ENCODE measurements around the gene EGFL8. TPM values are rescaled to one million over a fixed set of nuclear protein-coding genes. Genes with fewer than 3 reads are reported as not detected.

Gene EGFL8
- total RNA-seq, 1 experiment from 2014 or later = 11.1 TPM

- peaks cover 2% of the 10 kb centered on the region; the same call in 1 of the 2 replicates for H3K36me3 ChIP-seq (ENCODE audit: control insufficient read depth, insufficient read depth, low read length)
- H3K27me3 ChIP-seq (ENCODE audit: control insufficient read depth, insufficient read depth, low read length) = no peaks in the 10 kb centered on the region
- H3K9me3 ChIP-seq (ENCODE audit: control insufficient read depth, insufficient read depth, low read depth, low read length) = no peaks in the 10 kb centered on the region
- BruUV-seq (replicated peaks) = no TSS peak
- ChIA-PET CTCF (interaction anchor here (0.7 kb wide), 1 partner anchor 32 kb away, joined by 5 read pairs; no protein-coding TSS in a partner anchor), POLR2A (no interaction called here)
- no peak overlapping the region for H3K4me3 ChIP-seq (ENCODE audit: low read depth in 2 of 2, low read length in 2 of 2)
- intact Hi-C loops (cut with micrococcal nuclease; ENCODE audit: unreplicated experiment) (no loop called here), in situ Hi-C loops (cut with HindIII; ENCODE audit: low pct_unique_long_range_greater_than_20kb, low sequenced_read_pairs) (no loop called here)
- DNase-seq (ENCODE audit: low read depth, low spot score) (no peak), ATAC-seq (no peak)
- peaks cover 3% of the 10 kb centered on the region; the same call in 1 of the 2 replicates for H3K4me1 ChIP-seq (ENCODE audit: control insufficient read depth, insufficient read depth, low read length)
- no peak overlapping the region for H3K27ac ChIP-seq (ENCODE audit: low read length)
- TF ChIP-seq REST (IDR thresholded peaks at IDR 0.05; ENCODE audit: insufficient read depth in 1 of 2, low read depth in 2 of 2, low read length in 1 of 2) (no peak), POLR2AphosphoS5 (IDR thresholded peaks at IDR 0.05; ENCODE audit: low read depth, low read length) (no peak), TCF7L2 (IDR thresholded peaks at IDR 0.05; ENCODE audit: low read depth, low read length) (no peak), SIN3A (IDR thresholded peaks at IDR 0.05; ENCODE audit: borderline replicate concordance, insufficient read depth, low read depth, low read length) (no peak)
- TF ChIP-seq, protein P1, sequence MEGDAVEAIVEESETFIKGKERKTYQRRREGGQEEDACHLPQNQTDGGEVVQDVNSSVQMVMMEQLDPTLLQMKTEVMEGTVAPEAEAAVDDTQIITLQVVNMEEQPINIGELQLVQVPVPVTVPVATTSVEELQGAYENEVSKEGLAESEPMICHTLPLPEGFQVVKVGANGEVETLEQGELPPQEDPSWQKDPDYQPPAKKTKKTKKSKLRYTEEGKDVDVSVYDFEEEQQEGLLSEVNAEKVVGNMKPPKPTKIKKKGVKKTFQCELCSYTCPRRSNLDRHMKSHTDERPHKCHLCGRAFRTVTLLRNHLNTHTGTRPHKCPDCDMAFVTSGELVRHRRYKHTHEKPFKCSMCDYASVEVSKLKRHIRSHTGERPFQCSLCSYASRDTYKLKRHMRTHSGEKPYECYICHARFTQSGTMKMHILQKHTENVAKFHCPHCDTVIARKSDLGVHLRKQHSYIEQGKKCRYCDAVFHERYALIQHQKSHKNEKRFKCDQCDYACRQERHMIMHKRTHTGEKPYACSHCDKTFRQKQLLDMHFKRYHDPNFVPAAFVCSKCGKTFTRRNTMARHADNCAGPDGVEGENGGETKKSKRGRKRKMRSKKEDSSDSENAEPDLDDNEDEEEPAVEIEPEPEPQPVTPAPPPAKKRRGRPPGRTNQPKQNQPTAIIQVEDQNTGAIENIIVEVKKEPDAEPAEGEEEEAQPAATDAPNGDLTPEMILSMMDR (IDR thresholded peaks at IDR 0.05) = no peak
Measured at GRCh38 chr6:32120573-32121059, 43.8 kb upstream of the EGFL8 start.

DNA sequence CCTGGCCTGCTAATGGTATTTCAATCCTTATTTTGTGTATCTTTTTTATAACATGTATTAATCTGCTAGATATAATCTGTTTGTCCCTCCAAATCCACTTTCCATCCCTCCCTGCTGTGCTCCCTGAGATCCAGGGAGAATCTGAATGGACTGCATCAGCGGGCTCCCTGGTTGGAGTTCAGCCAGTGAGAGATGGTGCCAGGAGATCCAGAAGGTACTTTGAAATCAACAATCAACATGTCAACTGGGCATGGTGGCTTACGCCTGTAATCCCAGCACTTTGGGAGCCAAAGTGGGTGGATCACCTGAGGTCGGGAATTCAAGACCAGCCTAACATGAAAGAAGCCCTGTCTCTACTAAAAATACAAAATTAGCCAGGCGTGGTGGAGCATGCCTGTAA, 40.7 kb upstream of the EGFL8 start:
- intact Hi-C loops (cut with micrococcal nuclease; ENCODE audit: unreplicated experiment) = no loop called here
- no peak for DNase-seq (ENCODE audit: low read depth, low spot score)
- no peak for ATAC-seq
- Histone ChIP-seq H3K27ac (ENCODE audit: low read length) (no peak overlapping the region), H3K9me3 (ENCODE audit: control insufficient read depth, insufficient read depth, low read depth, low read length) (no peaks in the 10 kb centered on the region), H3K4me1 (ENCODE audit: control insufficient read depth, insufficient read depth, low read length) (peaks cover 16% of the 10 kb centered on the region), H3K4me3 (ENCODE audit: low read depth in 2 of 2, low read length in 2 of 2) (no peak overlapping the region), H3K36me3 (ENCODE audit: control insufficient read depth, insufficient read depth, low read length) (no peaks in the 10 kb centered on the region; the same call in 1 of the 2 replicates), H3K27me3 (ENCODE audit: control insufficient read depth, insufficient read depth, low read length) (no peaks in the 10 kb centered on the region)
- ChIA-PET CTCF (no interaction called here), POLR2A (no interaction called here)
- TF ChIP-seq, protein P1 (IDR thresholded peaks at IDR 0.05) = no peak
- TF ChIP-seq TCF7L2 (IDR thresholded peaks at IDR 0.05; ENCODE audit: low read depth, low read length) (no peak), POLR2AphosphoS5 (IDR thresholded peaks at IDR 0.05; ENCODE audit: low read depth, low read length) (no peak), REST (IDR thresholded peaks at IDR 0.05; ENCODE audit: insufficient read depth in 1 of 2, low read depth in 2 of 2, low read length in 1 of 2) (no peak), SIN3A (IDR thresholded peaks at IDR 0.05; ENCODE audit: borderline replicate concordance, insufficient read depth, low read depth, low read length) (no peak)
- no TSS peak for BruUV-seq (replicated peaks)
- in situ Hi-C loops (cut with HindIII; ENCODE audit: low pct_unique_long_range_greater_than_20kb, low sequenced_read_pairs) = no loop called here
